Sigmoid colon (tissue), 7 donors: Measurements from ENCODE around the gene POLH. TPM values are rescaled to one million over a fixed set of nuclear protein-coding genes. Genes with fewer than 3 reads are reported as not detected.
"Not testable (repeated sequence)": the region's sequence is repeated elsewhere in the genome, so short reads cannot be mapped to it uniquely, and the experiment has no call there.

Source experiments
- DNase-seq: peaks from one replicate; pipeline ENCODE4 v3.0.0-alpha.2; 2019
- H3K27ac ChIP-seq, 4 donors: fragments of 200-600 bp; sonication (generic); one replicate each; pipeline ENCODE4 v1.5.1; 2016 to 2019; ENCODE audit warnings: mild to moderate bottlenecking in 1 of 4
- H3K27me3 ChIP-seq, 3 donors: fragments of 200-600 bp; sonication (generic); one replicate each; pipeline ENCODE4 v1.5.1; 2019; ENCODE audit warnings: mild to moderate bottlenecking in 1 of 3
- H3K36me3 ChIP-seq, 4 donors: fragments of 200-600 bp; sonication (generic); one replicate each; pipeline ENCODE4 v1.5.1; 2016 to 2019
- H3K4me1 ChIP-seq, 4 donors: fragments of 200-600 bp; sonication (generic); one replicate each; pipeline ENCODE4 v1.5.1; 2017 to 2019
- H3K4me3 ChIP-seq, 4 donors: fragments of 200-600 bp; sonication (generic); one replicate each; pipeline ENCODE4 v1.5.1; 2017 to 2019; ENCODE audit warnings: mild to moderate bottlenecking in 2 of 4, moderate library complexity in 1 of 4
- H3K9me3 ChIP-seq, 4 donors: fragments of 200-600 bp in 3 of 4; sonication (generic) in 3 of 4; one replicate each; pipeline versions ENCODE4 v1.5.1 to v1.6.1; 2013 to 2019
- EP300 ChIP-seq, 4 donors: sonication (generic); formaldehyde crosslinking; IDR thresholded peaks; one replicate each; pipeline ENCODE4 v1.6.1; 2017; ENCODE audit warnings: antibody characterized with exemption in 4 of 4
- POLR2A ChIP-seq, 2 donors: fragments of 450-650 bp; IDR thresholded peaks; one replicate each; pipeline ENCODE4 v1.6.1; 2016; ENCODE audit warnings: antibody characterized with exemption in 2 of 2, mild to moderate bottlenecking in 2 of 2, moderate library complexity in 2 of 2
- POLR2AphosphoS5 ChIP-seq, 4 donors: sonication (generic); formaldehyde crosslinking; IDR thresholded peaks; one replicate each; pipeline ENCODE4 v1.6.1; 2017; ENCODE audit warnings: antibody characterized with exemption in 4 of 4
- WGBS, 2 donors: extraction: QIAGEN DNeasy Blood & Tissue Kit; methylation state at CpG; one replicate each; pipeline ENCODE4 v1.1.7; 2013; 5-methylcytosine and 5-hydroxymethylcytosine counted together
- intact Hi-C: fragments of 100-400 bp; cut with DNase I; formaldehyde crosslinking; loops from one replicate; pipeline ENCODE4 v1.15.1; 2023
- polyA plus RNA-seq, 3 donors: library from polyadenylated mRNA; stranded (reverse); fragments of 200-250 nt; gene quantifications; one replicate each; pipeline ENCODE4 v1.2.3, GENCODE V29; 2013
- small RNA-seq, 3 donors: library from RNA; depleted of rRNA; stranded (forward); fragments of <200 nt; gene quantifications; one replicate each; pipeline ENCODE3, GENCODE V24; 2016
- total RNA-seq, 4 donors: library from RNA; depleted of rRNA; stranded (reverse); fragments of >200 nt; gene quantifications; one replicate each; pipeline ENCODE4 v1.1.0, GENCODE V29; 2016
- TF ChIP-seq, protein P1 (sequence below), 4 experiments: fragments of 450-650 bp in 3 of 4; fragments of 200-600 bp in 1 of 4; IDR thresholded peaks; one replicate each; pipeline ENCODE4 v1.5.1; 2016 to 2019; ENCODE audit warnings: antibody characterized with exemption in 4 of 4, mild to moderate bottlenecking in 3 of 4, moderate library complexity in 2 of 4
- donor health status: healthy with polysubstance abuse.
- donor health status: Bipolar disorder and iron deficiency.
- donor health status: healthy.

POLH gene
- total and polyA plus RNA-seq, 7 donors = 1.8 to 7.8 (median 5.0) TPM

- Histone ChIP-seq H3K27ac (no peak overlapping the region), H3K9me3 (no peaks in the 10 kb centered on the region), H3K27me3 (no peaks in the 10 kb centered on the region), H3K4me1 (no peaks in the 10 kb centered on the region), H3K4me3 (no peak overlapping the region), H3K36me3 (no peaks in the 10 kb centered on the region)
- DNase-seq = no peak
- intact Hi-C loops = no loop called here
- 89 to 96% methylated on average over 3 of the region's 3 CpGs for WGBS, 2 donors
- TF ChIP-seq, protein P1, sequence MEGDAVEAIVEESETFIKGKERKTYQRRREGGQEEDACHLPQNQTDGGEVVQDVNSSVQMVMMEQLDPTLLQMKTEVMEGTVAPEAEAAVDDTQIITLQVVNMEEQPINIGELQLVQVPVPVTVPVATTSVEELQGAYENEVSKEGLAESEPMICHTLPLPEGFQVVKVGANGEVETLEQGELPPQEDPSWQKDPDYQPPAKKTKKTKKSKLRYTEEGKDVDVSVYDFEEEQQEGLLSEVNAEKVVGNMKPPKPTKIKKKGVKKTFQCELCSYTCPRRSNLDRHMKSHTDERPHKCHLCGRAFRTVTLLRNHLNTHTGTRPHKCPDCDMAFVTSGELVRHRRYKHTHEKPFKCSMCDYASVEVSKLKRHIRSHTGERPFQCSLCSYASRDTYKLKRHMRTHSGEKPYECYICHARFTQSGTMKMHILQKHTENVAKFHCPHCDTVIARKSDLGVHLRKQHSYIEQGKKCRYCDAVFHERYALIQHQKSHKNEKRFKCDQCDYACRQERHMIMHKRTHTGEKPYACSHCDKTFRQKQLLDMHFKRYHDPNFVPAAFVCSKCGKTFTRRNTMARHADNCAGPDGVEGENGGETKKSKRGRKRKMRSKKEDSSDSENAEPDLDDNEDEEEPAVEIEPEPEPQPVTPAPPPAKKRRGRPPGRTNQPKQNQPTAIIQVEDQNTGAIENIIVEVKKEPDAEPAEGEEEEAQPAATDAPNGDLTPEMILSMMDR (IDR thresholded peaks at IDR 0.05) = no peak
- TF ChIP-seq POLR2AphosphoS5 (IDR thresholded peaks at IDR 0.05) = no peak
- no peak for TF ChIP-seq EP300 (IDR thresholded peaks at IDR 0.05)
- no peak for TF ChIP-seq POLR2A (IDR thresholded peaks at IDR 0.05)
Observed at GRCh38 chr6:43657221-43657802, 81.3 kb downstream of the POLH start.

GRCh38 chr6:43658161-43658560, 82.2 kb downstream of the POLH start:
- Histone ChIP-seq H3K4me3 (no peak overlapping the region), H3K27me3 (no peaks in the 10 kb centered on the region), H3K27ac (no peak overlapping the region), H3K36me3 (no peaks in the 10 kb centered on the region), H3K4me1 (no peaks in the 10 kb centered on the region), H3K9me3 (no peaks in the 10 kb centered on the region)
- no peak for TF ChIP-seq EP300 (IDR thresholded peaks at IDR 0.05)
- no peak for DNase-seq
- intact Hi-C loops = no loop called here
- 92% methylated on average over 9 of the region's 9 CpGs for WGBS, 2 donors

DNA sequence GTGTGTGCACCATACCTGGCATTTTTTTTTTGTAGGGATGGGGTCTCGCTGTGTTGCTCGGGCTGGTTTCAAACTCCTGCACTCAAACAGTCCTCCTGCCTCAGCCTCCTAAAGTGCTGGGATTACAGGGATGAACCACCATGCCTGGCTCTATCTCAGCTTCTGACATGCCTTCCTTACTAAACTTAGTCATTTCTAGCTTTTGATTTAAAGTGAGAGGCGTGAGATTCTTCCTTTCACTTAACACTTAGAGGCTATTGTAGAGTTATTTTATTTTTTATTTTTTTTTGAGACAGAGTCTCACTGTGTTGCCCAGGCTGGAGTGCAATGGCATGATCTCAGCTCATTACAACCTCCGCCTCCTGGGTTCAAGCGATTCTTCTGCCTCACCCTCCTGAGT, 87.0 kb downstream of the POLH start:
- H3K9me3 ChIP-seq, H3K27me3 ChIP-seq: not testable (repeated sequence)
- 92 to 95% methylated on average over 5 of the region's 5 CpGs for WGBS, 2 donors

More for the DNA sequence above, 87.0 kb downstream of the POLH start:
- H3K4me1 ChIP-seq = peaks cover 0 to 11% (median 11%) of the 10 kb centered on the region in 4 donors
- DNase-seq, intact Hi-C loops, H3K4me3 ChIP-seq, H3K36me3 ChIP-seq, H3K27ac ChIP-seq: not testable (repeated sequence)

Small RNA genes lying within 50 kb of the gene (small RNA-seq; reads per million reads assigned to genes)
- gene RF00426 = 0 reads per million in 3 donors

Other genes with a start within 250 kb of the POLH start
- gene ZNF318, start 206.5 kb upstream of the POLH start, total RNA-seq = 10 to 100 TPM; 11.7 to 19.1 (median 15.1) TPM
- gene ZNF318, start 206.5 kb upstream of the POLH start, polyA plus RNA-seq = 10 to 100 TPM in 1 of 3 donors, 1 to 10 TPM in 2; 2.1 to 12.7 (median 2.4) TPM
- gene ABCC10, start 148.6 kb upstream of the POLH start, total RNA-seq = 10 to 100 TPM; 11.5 to 24.9 (median 12.3) TPM
- 10 to 100 TPM in 1 of 3 donors, 1 to 10 TPM in 2; 2.4 to 25.0 (median 5.1) TPM for gene ABCC10, start 148.6 kb upstream of the POLH start, polyA plus RNA-seq
- gene DLK2, start 120.6 kb upstream of the POLH start, total RNA-seq = not detected
- under 1 TPM in 1 of 3 donors, not detected in 2; 0.64 TPM for gene DLK2, start 120.6 kb upstream of the POLH start, polyA plus RNA-seq
- 10 to 100 TPM; 14.8 to 27.1 (median 23.6) TPM for gene TJAP1, start 98.6 kb upstream of the POLH start, total RNA-seq
- 10 to 100 TPM in 1 of 3 donors, 1 to 10 TPM in 2; 3.0 to 20.0 (median 9.0) TPM for gene TJAP1, start 98.6 kb upstream of the POLH start, polyA plus RNA-seq
- 1 to 10 TPM in 2 of 4 donors, under 1 TPM in 2; 0.33 to 1.1 (median 0.72) TPM for gene LRRC73, start 65.8 kb upstream of the POLH start, total RNA-seq
- under 1 TPM in 1 of 3 donors, not detected in 2; 0.47 TPM for gene LRRC73, start 65.8 kb upstream of the POLH start, polyA plus RNA-seq
- 10 to 100 TPM; 58.4 to 74.2 (median 66.0) TPM for gene YIPF3, start 59.3 kb upstream of the POLH start, total RNA-seq
- gene YIPF3, start 59.3 kb upstream of the POLH start, polyA plus RNA-seq = 10 to 100 TPM; 35.4 to 93.6 (median 42.6) TPM
- 10 to 100 TPM; 11.9 to 25.5 (median 19.1) TPM for gene POLR1C, start 59.1 kb upstream of the POLH start, total RNA-seq
- gene POLR1C, start 59.1 kb upstream of the POLH start, polyA plus RNA-seq = 10 to 100 TPM; 12.6 to 39.5 (median 14.3) TPM
- 10 to 100 TPM; 13.7 to 53.7 (median 14.7) TPM for gene XPO5, start 147 bp upstream of the POLH start, total RNA-seq
- 10 to 100 TPM in 1 of 3 donors, 1 to 10 TPM in 2; 3.0 to 11.5 (median 7.8) TPM for gene XPO5, start 147 bp upstream of the POLH start, polyA plus RNA-seq
- 10 to 100 TPM; 26.8 to 36.6 (median 32.5) TPM for gene GTPBP2, start 53.1 kb downstream of the POLH start, total RNA-seq
- 10 to 100 TPM; 44.4 to 71.0 (median 70.5) TPM for gene GTPBP2, start 53.1 kb downstream of the POLH start, polyA plus RNA-seq
- gene MAD2L1BP, start 59.7 kb downstream of the POLH start, total RNA-seq = 10 to 100 TPM; 13.0 to 32.3 (median 29.8) TPM
- gene MAD2L1BP, start 59.7 kb downstream of the POLH start, polyA plus RNA-seq = 10 to 100 TPM; 41.9 to 68.7 (median 49.2) TPM
- gene RSPH9, start 68.9 kb downstream of the POLH start, total RNA-seq = under 1 TPM in 3 of 4 donors, not detected in 1; under 0.01 to 0.68 (median 0.16) TPM
- under 1 TPM; 0.25 to 0.60 (median 0.46) TPM for gene RSPH9, start 68.9 kb downstream of the POLH start, polyA plus RNA-seq
- 10 to 100 TPM; 28.8 to 43.9 (median 34.1) TPM for gene MRPS18A, start 111.6 kb downstream of the POLH start, total RNA-seq
- 10 to 100 TPM; 72.1 to 93.2 (median 90.2) TPM for gene MRPS18A, start 111.6 kb downstream of the POLH start, polyA plus RNA-seq
- gene VEGFA, start 194.0 kb downstream of the POLH start, total RNA-seq = 10 to 100 TPM; 20.9 to 60.9 (median 28.5) TPM
- 100 to 1,000 TPM in 1 of 3 donors, 10 to 100 TPM in 2; 11.1 to 111 (median 34.8) TPM for gene VEGFA, start 194.0 kb downstream of the POLH start, polyA plus RNA-seq